Measurements from ENCODE around the gene HCK. TPM values are rescaled to one million over a fixed set of nuclear protein-coding genes. Genes with fewer than 3 reads are reported as not detected.
A peak's percentile ranks its signal among the peaks of the same experiment; 100 is the strongest.

Gene HCK
- total RNA-seq, 1 donor from 2014 or later, result not detected

DNA sequence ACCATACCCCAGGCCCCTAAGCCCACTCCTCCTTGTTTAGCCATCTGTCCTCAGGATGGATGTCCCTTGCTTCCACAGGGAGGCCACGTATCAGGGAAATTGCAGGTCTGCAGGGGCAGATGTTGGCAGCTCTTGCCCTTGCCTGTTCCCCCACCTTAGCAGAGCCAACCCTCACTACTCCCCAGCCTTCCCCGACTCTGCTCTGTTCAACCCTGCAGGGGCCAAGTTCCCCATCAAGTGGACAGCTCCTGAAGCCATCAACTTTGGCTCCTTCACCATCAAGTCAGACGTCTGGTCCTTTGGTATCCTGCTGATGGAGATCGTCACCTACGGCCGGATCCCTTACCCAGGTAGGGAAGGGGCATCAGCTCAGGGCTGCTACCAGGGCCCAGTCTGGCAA, 46.7 kb downstream of the HCK start:
- H3K27ac Mint-ChIP-seq, result no peak overlapping the region
- H3K4me1 Mint-ChIP-seq (ENCODE audit: low read depth), result no peaks in the 10 kb centered on the region
- TF ChIP-seq, protein P1, sequence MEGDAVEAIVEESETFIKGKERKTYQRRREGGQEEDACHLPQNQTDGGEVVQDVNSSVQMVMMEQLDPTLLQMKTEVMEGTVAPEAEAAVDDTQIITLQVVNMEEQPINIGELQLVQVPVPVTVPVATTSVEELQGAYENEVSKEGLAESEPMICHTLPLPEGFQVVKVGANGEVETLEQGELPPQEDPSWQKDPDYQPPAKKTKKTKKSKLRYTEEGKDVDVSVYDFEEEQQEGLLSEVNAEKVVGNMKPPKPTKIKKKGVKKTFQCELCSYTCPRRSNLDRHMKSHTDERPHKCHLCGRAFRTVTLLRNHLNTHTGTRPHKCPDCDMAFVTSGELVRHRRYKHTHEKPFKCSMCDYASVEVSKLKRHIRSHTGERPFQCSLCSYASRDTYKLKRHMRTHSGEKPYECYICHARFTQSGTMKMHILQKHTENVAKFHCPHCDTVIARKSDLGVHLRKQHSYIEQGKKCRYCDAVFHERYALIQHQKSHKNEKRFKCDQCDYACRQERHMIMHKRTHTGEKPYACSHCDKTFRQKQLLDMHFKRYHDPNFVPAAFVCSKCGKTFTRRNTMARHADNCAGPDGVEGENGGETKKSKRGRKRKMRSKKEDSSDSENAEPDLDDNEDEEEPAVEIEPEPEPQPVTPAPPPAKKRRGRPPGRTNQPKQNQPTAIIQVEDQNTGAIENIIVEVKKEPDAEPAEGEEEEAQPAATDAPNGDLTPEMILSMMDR (IDR thresholded peaks at IDR 0.05; ENCODE audit: unreplicated experiment), result no peak
- H3K9me3 Mint-ChIP-seq (ENCODE audit: low read depth), result no peaks in the 10 kb centered on the region
- DNase-seq (ENCODE audit: low spot score, unreplicated experiment), result no peak
- no peak overlapping the region for H3K4me3 Mint-ChIP-seq (ENCODE audit: low read depth)
- no peaks in the 10 kb centered on the region for H3K36me3 Mint-ChIP-seq (ENCODE audit: insufficient read depth)
- peaks cover 62% of the 10 kb centered on the region for H3K27me3 Mint-ChIP-seq

DNA sequence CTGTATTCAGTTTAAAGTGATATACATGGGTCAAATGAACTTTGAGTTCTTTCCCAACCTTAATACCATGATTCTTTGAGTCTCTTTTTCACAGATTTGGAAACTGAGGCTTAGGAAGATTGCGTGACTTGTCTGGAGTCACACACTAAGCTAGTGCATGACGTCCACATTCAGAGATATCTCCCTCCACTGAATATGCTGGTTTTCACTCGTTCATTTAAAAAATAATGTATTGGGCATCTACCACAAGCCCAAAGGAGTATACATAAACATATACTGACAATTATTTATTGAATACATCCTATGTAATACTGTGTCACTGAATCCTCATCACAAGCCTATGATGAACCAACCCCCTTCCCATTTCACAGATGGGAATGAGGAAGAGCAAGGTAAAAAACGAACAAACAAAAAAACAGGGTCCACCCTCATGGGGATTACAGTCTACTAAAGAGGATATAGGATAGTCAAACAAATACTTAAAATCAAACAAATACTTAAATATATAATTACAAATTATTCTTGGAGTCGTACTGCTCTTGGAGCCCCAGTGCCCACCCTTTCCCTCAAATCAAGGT, 56.9 kb downstream of the HCK start:
- H3K36me3 Mint-ChIP-seq (ENCODE audit: insufficient read depth), result peaks cover 2% of the 10 kb centered on the region
- H3K4me3 Mint-ChIP-seq (ENCODE audit: low read depth), result peak overlapping the region; percentile 94
- peaks cover 18% of the 10 kb centered on the region for H3K27me3 Mint-ChIP-seq
- no peak for DNase-seq (ENCODE audit: low spot score, unreplicated experiment)
- no peaks in the 10 kb centered on the region for H3K9me3 Mint-ChIP-seq (ENCODE audit: low read depth)
- TF ChIP-seq, protein P1 (IDR thresholded peaks at IDR 0.05; ENCODE audit: unreplicated experiment), result no peak
- peak overlapping the region; percentile 100 for H3K27ac Mint-ChIP-seq
- peaks cover 12% of the 10 kb centered on the region for H3K4me1 Mint-ChIP-seq (ENCODE audit: low read depth)

DNA sequence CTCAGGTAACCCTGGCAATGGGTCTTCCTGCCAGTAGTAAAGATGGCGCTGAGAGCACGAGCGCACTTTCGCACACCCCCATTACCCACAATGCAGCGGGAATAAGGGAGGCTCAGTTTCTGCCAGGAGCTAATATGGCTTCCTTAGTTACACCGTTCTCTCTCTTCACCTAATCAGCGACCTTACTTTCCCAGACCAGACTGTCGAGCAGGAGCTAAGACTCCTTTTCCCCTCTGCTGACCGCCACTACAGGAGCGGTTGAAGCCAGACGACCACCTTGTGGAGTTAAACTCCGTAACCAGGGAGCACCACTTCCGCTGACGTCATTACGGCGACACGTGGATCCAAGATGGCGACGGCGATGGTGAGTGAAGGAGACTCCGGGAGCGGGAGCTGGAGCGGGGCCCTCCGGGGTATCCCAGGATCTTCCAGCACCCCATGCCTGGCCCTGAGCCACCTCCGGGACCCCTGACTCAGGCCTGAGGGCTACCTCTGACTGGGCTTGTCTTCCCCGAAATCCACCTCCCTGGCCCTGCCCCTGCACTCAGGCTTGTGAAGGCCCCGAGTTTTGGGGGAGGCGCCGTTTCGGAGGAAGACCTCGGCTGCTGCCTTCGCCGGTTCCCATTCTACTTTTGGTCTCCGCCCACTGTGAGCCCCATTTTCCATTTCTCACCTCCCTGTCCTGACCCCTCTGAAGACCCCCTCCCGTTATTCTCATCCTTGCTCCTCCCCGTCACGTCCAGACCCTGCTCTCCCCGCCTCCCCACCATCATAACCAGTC, 57.5 kb downstream of the HCK start, which contains the start of gene TM9SF4:
TSS of gene TM9SF4 (plus strand) at position 323 of the 781 bp plus-strand sequence. CDS start at position 350, 27 bp downstream.
- Mint-ChIP-seq H3K27me3 (peaks cover 13% of the 10 kb centered on the region), H3K27ac (peak within 1 kb of the TSS; percentile 100), H3K4me1 (ENCODE audit: low read depth) (peaks cover 12% of the 10 kb centered on the region), H3K9me3 (ENCODE audit: low read depth) (no peaks in the 10 kb centered on the region), H3K4me3 (ENCODE audit: low read depth) (peak within 1 kb of the TSS; percentile 94), H3K36me3 (ENCODE audit: insufficient read depth) (peaks cover 2% of the 10 kb centered on the region)
- TF ChIP-seq, protein P1 (IDR thresholded peaks at IDR 0.05; ENCODE audit: unreplicated experiment), result no peak
- DNase-seq (ENCODE audit: low spot score, unreplicated experiment), result peak; percentile 87

DNA sequence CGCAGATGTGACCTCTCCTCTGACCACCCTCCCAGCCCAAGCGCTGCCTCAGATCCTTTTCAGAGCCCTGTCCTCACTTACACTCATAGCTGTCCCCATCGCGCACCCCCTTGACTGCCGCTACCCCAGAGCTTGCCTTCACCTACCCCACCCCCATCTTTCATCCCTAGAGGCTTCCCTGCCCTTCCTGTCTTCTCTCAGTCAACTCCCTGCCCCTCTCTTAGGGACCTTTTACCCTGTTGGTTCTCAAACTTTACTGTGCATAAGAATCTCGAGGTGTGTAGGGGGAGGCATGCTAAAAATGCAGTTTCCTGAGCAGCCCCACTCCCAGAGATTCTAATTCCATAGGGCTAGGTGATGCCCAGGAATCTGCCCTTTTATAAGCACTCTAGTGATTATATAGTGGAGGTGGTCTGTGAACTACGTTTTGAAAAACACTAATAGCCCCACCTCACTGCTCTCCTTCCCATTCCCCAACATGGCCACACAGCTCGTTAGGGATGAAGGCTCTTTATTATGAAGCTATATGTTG, 58.2 kb downstream of the HCK start:
- peak overlapping the region; percentile 94 for H3K4me3 Mint-ChIP-seq (ENCODE audit: low read depth)
- H3K36me3 Mint-ChIP-seq (ENCODE audit: insufficient read depth), result peaks cover 2% of the 10 kb centered on the region
- TF ChIP-seq, protein P1 (IDR thresholded peaks at IDR 0.05; ENCODE audit: unreplicated experiment), result no peak
- H3K27ac Mint-ChIP-seq, result peak overlapping the region; percentile 100
- peaks cover 8% of the 10 kb centered on the region for H3K27me3 Mint-ChIP-seq
- no peaks in the 10 kb centered on the region for H3K9me3 Mint-ChIP-seq (ENCODE audit: low read depth)
- peaks cover 12% of the 10 kb centered on the region for H3K4me1 Mint-ChIP-seq (ENCODE audit: low read depth)
- no peak for DNase-seq (ENCODE audit: low spot score, unreplicated experiment)

DNA sequence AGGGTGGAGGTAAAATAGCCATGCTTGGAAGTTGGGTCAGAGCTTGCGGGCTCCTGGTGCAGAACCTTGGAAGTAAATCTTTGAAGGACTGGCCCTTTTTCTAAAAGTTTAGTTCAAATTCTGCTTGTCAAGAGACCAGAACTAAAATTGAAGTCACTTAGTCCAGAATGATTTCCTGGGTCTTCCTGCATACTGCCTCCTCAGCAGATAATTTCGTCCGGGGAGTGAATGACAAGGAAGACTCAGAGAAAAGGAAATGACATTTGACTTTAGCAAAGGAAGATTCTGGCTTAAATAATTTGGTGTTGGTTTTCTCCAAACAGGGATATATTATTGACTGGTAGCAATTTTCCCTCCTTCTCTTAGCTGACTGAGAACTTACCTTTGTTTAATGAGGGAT, 58.7 kb downstream of the HCK start:
- Mint-ChIP-seq H3K4me3 (ENCODE audit: low read depth) (peak overlapping the region; percentile 94), H3K27ac (peak overlapping the region; percentile 100), H3K36me3 (ENCODE audit: insufficient read depth) (peaks cover 2% of the 10 kb centered on the region), H3K4me1 (ENCODE audit: low read depth) (peaks cover 12% of the 10 kb centered on the region), H3K9me3 (ENCODE audit: low read depth) (no peaks in the 10 kb centered on the region), H3K27me3 (peaks cover 8% of the 10 kb centered on the region)
- TF ChIP-seq, protein P1 (IDR thresholded peaks at IDR 0.05; ENCODE audit: unreplicated experiment), result no peak
- no peak for DNase-seq (ENCODE audit: low spot score, unreplicated experiment)
